Activated CD4-positive, alpha-beta T cell treated with anti-CD3 and anti-CD28 coated beads, Interleukin-2, amount 10 ng/mL, durations not matched to agents 24 days and 14 days (primary cell): ENCODE data around the gene TTC29. TPM values are rescaled to one million over a fixed set of nuclear protein-coding genes. Genes with fewer than 3 reads are reported as not detected.

ENCODE experiments used
- DNase-seq: peaks from one replicate; pipeline ENCODE4 v3.0.0; 2022
- H3K27ac Mint-ChIP-seq: one replicate; pipeline ENCODE4 v1.8.0; 2022; ENCODE audit warnings: mild to moderate bottlenecking, mixed read lengths
- H3K27me3 Mint-ChIP-seq: one replicate; pipeline ENCODE4 v1.8.0; 2022; ENCODE audit warnings: mixed read lengths
- H3K36me3 Mint-ChIP-seq: one replicate; pipeline ENCODE4 v1.8.0; 2022; ENCODE audit warnings: low read depth, mild to moderate bottlenecking, mixed read lengths
- H3K4me1 Mint-ChIP-seq: one replicate; pipeline ENCODE4 v1.8.0; 2021; ENCODE audit warnings: mixed read lengths
- H3K4me3 Mint-ChIP-seq: one replicate; pipeline ENCODE4 v1.8.0; 2022; ENCODE audit warnings: mild to moderate bottlenecking, moderate library complexity, mixed read lengths
- H3K9me3 Mint-ChIP-seq: one replicate; pipeline ENCODE4 v1.8.0; 2021; ENCODE audit warnings: mixed read lengths
- intact Hi-C: fragments of 100-400 bp; cut with micrococcal nuclease; formaldehyde crosslinking; loops from one replicate; pipeline ENCODE4 v1.15.1; 2023
- total RNA-seq: library from RNA; stranded (reverse); gene quantifications from 2 replicates; pipeline ENCODE4 v1.2.3, GENCODE V29; 2022

The TTC29 gene, protein sequence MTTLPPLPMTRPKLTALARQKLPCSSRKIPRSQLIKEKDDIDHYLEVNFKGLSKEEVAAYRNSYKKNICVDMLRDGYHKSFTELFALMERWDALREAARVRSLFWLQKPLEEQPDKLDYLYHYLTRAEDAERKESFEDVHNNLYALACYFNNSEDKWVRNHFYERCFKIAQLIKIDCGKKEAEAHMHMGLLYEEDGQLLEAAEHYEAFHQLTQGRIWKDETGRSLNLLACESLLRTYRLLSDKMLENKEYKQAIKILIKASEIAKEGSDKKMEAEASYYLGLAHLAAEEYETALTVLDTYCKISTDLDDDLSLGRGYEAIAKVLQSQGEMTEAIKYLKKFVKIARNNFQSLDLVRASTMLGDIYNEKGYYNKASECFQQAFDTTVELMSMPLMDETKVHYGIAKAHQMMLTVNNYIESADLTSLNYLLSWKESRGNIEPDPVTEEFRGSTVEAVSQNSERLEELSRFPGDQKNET
- total RNA-seq, result not detected in 2 replicates

DNA sequence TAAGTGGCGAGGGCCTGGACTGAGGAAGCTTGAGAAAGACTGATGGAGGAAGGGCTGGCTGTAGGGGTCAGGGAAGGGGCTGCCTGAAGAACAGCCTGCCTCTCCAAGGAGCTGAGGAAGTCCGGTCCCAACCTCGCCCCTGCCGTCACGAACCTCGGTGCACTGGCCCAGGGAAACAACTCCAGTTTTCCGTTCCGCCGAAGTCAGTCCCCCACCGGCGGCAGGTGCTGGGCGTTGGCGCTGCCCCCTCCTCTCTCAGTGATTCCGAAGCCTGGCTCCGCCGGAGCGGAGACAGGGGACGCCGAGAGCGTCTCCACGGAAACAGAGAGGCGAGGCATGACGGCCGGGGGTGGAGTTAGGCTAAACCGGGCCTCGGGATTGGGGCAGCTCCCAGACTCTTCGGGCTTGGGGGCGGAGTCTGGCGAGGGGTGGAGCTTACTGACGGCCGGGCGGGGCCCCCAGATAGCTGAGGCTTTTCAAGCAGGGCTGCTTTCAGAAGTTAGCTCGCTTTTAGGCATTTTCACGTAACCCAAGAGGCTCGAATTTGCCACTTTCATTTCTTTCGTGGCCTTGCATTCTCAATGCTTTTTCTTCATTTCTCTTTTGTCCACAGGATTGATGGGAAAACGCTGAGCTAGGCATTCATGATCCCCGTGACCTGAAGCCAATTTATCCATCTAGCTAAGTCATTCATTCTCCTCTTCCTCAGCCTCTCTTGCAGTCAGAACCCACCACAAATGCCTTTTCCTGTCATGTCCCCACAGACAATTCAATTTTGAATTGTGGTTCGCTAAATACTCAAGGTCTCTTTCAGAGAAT lies at the start of gene TTC29:
TTC29 (minus strand) TSS at position 309 of the 819 bp plus-strand sequence. CDS start 5,969 bp downstream, outside the sequence.
- Mint-ChIP-seq H3K27ac (no peak within 1 kb of the TSS), H3K4me3 (peak within 1 kb of the TSS; percentile 80), H3K9me3 (no peaks in the 10 kb centered on the region), H3K36me3 (no peaks in the 10 kb centered on the region), H3K27me3 (peaks cover 36% of the 10 kb centered on the region), H3K4me1 (peaks cover 6% of the 10 kb centered on the region)
- intact Hi-C loops, result no loop called here
- DNase-seq, result peak; percentile 95

DNA sequence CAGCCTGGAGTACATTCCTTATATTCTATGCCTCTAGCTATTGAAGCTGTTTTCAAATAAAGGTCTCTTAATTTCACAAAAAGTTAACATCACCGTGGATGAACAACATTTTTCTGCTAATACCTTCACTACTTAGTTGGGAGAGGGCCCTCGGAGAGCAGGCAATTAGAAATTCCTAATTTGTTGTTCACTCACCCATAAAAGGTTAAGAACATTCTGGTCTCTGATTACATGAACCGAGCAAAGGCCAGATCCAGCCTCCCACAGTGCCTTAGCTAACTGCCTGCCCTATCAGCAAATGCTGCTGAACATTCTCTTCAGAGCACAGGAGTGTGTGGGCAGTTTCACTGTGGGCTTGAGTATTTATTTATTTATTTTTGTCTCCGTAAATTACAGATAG lies 36.0 kb upstream of the TTC29 start:
- no peak for DNase-seq
- Mint-ChIP-seq H3K27ac (no peak overlapping the region), H3K9me3 (no peaks in the 10 kb centered on the region), H3K4me3 (no peak overlapping the region), H3K27me3 (no peaks in the 10 kb centered on the region), H3K36me3 (no peaks in the 10 kb centered on the region), H3K4me1 (no peaks in the 10 kb centered on the region)
- intact Hi-C loops, result no loop called here

DNA sequence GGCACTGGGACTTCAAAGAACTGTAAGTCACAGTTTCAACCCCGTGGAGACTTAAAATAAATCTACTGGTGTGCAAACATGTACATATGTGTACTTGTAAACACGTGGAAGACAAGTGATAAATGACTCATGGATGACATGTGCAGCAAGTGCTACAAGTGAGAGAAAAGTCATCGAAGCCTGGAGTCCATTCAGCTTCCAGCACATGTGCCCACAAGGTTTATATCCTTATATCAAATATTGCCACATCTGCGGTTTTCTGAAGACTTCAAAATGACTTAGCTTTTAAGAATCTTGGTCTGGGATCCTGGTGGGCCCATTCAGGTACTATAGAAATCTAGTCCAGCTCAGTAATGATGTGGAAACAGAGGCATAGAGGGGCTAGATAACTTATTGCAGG lies 33.0 kb upstream of the TTC29 start:
- H3K36me3 Mint-ChIP-seq, result no peaks in the 10 kb centered on the region
- H3K9me3 Mint-ChIP-seq, result no peaks in the 10 kb centered on the region
- no peak for DNase-seq
- H3K4me3 Mint-ChIP-seq, result no peak overlapping the region
- H3K4me1 Mint-ChIP-seq, result no peaks in the 10 kb centered on the region
- H3K27ac Mint-ChIP-seq, result no peak overlapping the region
- intact Hi-C loops, result no loop called here
- peaks cover 3% of the 10 kb centered on the region for H3K27me3 Mint-ChIP-seq

DNA sequence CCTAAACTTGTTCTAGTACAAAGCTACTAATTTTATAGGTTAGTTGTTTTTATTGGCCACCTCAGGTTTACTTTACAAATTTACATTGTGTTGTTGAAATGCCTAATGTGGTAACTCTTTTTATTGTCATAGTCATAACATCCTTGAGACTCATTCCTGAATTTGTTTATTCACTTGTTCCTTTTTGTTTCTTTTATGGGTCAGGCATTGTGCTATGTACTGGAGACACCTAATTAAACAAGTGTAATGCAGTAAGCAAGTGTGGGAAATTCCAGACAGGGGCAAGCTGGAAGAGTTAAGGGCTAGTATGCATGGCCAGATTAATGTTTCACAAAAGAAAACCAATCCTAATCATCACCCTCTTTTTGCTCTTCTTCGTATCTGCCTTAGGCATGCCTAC lies 30.5 kb upstream of the TTC29 start:
- no peaks in the 10 kb centered on the region for H3K36me3 Mint-ChIP-seq
- H3K4me1 Mint-ChIP-seq, result no peaks in the 10 kb centered on the region
- H3K27ac Mint-ChIP-seq, result no peak overlapping the region
- DNase-seq, result no peak
- intact Hi-C loops, result no loop called here
- peaks cover 3% of the 10 kb centered on the region for H3K27me3 Mint-ChIP-seq
- H3K9me3 Mint-ChIP-seq, result no peaks in the 10 kb centered on the region
- no peak overlapping the region for H3K4me3 Mint-ChIP-seq

DNA sequence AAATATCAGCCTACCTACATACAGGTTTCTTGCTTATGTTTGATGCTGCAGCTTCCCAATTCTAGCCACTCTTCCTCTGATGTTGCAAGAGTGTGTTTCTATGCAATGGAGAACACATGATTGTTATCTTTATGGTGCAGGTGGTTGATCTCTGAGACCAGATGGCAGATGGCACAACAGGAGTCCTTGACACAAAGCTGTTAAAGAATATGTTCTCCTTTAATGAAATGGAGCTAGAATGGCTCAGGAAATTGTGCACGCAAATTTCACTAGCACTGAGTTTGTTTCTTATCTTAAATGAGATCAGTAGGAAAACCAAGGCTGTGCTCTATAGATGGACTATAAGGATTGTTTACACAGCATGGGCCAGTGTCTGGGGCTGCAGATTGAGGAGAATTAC lies 29.9 kb upstream of the TTC29 start:
- DNase-seq, result no peak
- Mint-ChIP-seq H3K27me3 (peaks cover 3% of the 10 kb centered on the region), H3K9me3 (no peaks in the 10 kb centered on the region), H3K4me1 (no peaks in the 10 kb centered on the region), H3K4me3 (no peak overlapping the region), H3K36me3 (no peaks in the 10 kb centered on the region), H3K27ac (no peak overlapping the region)
- intact Hi-C loops, result no loop called here

DNA sequence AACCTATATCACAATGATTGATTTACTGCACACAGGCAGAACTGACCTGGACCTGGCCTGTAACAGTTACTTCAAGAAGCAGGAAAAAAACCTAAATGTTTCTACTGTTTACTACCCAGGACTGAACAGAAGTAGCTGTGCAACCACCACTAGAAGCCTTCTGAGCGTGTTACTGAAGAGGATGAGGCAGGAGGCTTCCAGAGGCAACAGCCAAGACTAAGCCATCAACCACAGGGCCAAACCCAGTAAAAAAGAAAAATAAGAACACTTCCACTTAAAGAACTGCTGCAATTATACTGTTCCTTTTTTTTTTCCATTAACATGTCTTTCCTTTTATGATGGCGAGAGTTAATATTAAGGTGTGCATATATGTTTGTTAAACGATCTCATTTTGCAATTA lies 29.4 kb upstream of the TTC29 start:
- Mint-ChIP-seq H3K27me3 (peaks cover 3% of the 10 kb centered on the region), H3K9me3 (no peaks in the 10 kb centered on the region), H3K36me3 (no peaks in the 10 kb centered on the region), H3K27ac (no peak overlapping the region), H3K4me3 (no peak overlapping the region), H3K4me1 (no peaks in the 10 kb centered on the region)
- no peak for DNase-seq
- intact Hi-C loops, result no loop called here

DNA sequence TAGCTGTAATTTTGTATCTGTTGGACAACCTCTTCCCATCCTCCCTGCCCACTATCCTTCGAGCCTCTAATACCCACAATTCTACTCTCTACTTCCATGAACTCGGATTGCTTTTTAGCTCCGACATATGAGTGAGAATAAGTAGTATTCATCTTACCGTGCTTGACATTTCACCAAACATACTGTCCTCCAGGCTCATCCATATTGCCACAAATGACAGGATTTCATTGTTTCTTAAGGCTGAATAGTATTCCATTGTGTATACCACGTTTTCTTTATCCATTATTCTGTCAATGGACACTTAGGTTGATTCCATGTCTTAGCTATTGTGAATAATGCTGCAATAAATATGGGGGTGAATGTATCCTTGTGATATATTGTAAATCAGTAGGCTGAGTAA lies 26.4 kb upstream of the TTC29 start:
- Mint-ChIP-seq H3K4me3 (no peak overlapping the region), H3K9me3 (no peaks in the 10 kb centered on the region), H3K4me1 (no peaks in the 10 kb centered on the region), H3K36me3 (no peaks in the 10 kb centered on the region), H3K27me3 (peaks cover 6% of the 10 kb centered on the region), H3K27ac (no peak overlapping the region)
- intact Hi-C loops, result no loop called here
- no peak for DNase-seq

DNA sequence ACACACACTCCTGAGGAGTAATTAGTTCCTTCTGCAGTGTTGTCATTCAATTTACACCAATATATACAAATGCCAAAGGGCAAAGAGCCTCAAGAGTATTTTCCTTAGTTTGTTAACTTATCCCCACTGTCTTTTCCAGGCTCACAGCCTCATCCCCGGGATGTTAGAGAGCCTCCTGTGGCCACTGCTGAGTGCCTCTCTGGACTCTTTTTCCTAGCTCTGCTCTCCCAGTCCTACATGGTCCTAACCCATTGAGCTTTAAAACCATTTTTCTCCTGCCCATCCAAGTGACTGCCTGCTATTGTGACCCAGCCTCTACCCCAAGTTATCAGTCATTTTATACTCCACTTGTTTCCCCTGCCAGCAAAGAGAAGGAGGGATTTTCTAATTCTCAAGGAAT lies 23.5 kb upstream of the TTC29 start:
- no peak overlapping the region for H3K27ac Mint-ChIP-seq
- H3K27me3 Mint-ChIP-seq, result peaks cover 3% of the 10 kb centered on the region
- H3K9me3 Mint-ChIP-seq, result no peaks in the 10 kb centered on the region
- no peaks in the 10 kb centered on the region for H3K36me3 Mint-ChIP-seq
- no peak overlapping the region for H3K4me3 Mint-ChIP-seq
- intact Hi-C loops, result no loop called here
- H3K4me1 Mint-ChIP-seq, result no peaks in the 10 kb centered on the region
- no peak for DNase-seq

DNA sequence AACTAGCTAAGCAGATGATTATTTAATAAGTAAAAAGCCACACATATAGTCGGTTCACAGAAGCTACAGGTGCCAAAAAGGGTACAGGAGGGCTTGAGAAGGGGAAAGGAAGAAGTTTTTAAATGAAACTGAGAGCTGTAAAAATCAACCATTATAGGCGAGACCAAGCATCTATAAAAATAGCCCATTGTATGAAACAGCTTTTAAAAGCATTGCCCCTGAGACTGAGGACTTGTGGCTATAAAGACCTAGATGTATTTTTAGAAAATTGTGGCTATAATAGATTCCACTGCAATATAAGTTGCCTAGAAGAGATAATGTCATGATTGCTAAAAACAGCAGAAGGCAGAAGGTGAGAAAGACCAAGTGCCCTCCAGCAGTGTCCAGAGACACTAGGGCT lies 15.0 kb upstream of the TTC29 start:
- no peaks in the 10 kb centered on the region for H3K27me3 Mint-ChIP-seq
- no peaks in the 10 kb centered on the region for H3K9me3 Mint-ChIP-seq
- intact Hi-C loops, result no loop called here
- H3K36me3 Mint-ChIP-seq, result no peaks in the 10 kb centered on the region
- H3K4me1 Mint-ChIP-seq, result no peaks in the 10 kb centered on the region
- no peak overlapping the region for H3K4me3 Mint-ChIP-seq
- no peak for DNase-seq
- H3K27ac Mint-ChIP-seq, result no peak overlapping the region

DNA sequence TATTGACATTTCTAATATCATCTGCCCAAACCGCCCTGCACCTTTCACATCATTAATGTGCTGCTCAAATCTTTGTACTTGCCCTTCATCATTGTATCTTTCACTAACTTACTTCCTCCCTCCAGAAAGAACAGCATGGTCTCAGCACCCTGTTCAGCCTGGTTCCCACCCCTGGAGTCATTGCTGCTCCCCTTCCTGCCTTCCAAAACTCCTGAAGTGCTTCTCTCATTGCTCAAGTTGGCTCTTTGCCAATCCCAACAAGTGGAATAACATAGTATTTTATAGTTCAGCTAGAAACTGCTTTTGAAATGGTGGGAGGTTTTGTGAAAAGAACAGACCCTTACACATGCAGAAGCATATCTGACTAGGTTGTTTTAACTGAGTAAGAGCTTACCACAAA lies 14.0 kb upstream of the TTC29 start:
- Mint-ChIP-seq H3K27me3 (peaks cover 2% of the 10 kb centered on the region), H3K9me3 (no peaks in the 10 kb centered on the region), H3K4me3 (no peak overlapping the region), H3K4me1 (no peaks in the 10 kb centered on the region), H3K27ac (no peak overlapping the region), H3K36me3 (no peaks in the 10 kb centered on the region)
- intact Hi-C loops, result no loop called here
- DNase-seq, result no peak

DNA sequence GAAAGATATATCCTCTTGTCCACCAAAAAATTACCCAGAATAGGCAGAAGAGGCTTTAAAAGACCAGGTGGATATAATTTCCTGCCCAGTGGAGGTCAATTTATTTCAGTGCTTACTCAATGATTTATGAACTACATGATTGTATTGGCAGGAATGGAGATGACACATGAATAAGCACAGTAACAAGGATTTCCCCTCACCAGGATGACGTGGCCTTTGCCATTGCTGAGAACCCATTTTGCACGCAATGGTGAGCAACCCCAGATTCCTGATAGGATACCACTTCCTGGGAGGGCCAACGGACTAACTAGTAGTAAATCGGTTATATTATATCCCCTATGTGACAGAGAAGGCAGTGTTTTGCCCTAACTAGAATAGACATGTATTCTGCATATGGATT lies 11.6 kb upstream of the TTC29 start:
- DNase-seq, result no peak
- H3K4me3 Mint-ChIP-seq, result no peak overlapping the region
- H3K4me1 Mint-ChIP-seq, result no peaks in the 10 kb centered on the region
- peaks cover 7% of the 10 kb centered on the region for H3K27me3 Mint-ChIP-seq
- no peaks in the 10 kb centered on the region for H3K9me3 Mint-ChIP-seq
- H3K27ac Mint-ChIP-seq, result no peak overlapping the region
- intact Hi-C loops, result no loop called here
- no peaks in the 10 kb centered on the region for H3K36me3 Mint-ChIP-seq

DNA sequence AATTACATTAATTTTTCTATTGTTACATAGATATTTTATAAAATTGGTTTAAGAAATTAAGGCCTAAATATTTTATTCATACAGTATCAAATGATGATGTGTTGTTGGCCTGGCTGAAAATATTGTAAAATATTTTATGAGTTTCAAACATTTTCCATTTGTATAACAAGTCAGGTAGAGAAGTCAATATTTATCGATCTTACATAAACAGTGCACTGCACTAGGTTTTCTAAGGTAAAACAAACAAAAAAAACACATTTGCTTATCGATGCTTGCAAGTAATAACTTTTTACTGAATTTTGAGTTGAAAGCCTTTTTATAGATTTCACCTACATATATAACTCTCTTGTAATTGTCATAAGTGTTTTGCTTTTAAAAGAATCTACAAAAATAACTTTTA lies 7.2 kb upstream of the TTC29 start:
- no peaks in the 10 kb centered on the region for H3K9me3 Mint-ChIP-seq
- intact Hi-C loops, result no loop called here
- no peak overlapping the region for H3K4me3 Mint-ChIP-seq
- no peaks in the 10 kb centered on the region for H3K4me1 Mint-ChIP-seq
- H3K36me3 Mint-ChIP-seq, result no peaks in the 10 kb centered on the region
- DNase-seq, result no peak
- H3K27me3 Mint-ChIP-seq, result peaks cover 16% of the 10 kb centered on the region
- no peak overlapping the region for H3K27ac Mint-ChIP-seq

DNA sequence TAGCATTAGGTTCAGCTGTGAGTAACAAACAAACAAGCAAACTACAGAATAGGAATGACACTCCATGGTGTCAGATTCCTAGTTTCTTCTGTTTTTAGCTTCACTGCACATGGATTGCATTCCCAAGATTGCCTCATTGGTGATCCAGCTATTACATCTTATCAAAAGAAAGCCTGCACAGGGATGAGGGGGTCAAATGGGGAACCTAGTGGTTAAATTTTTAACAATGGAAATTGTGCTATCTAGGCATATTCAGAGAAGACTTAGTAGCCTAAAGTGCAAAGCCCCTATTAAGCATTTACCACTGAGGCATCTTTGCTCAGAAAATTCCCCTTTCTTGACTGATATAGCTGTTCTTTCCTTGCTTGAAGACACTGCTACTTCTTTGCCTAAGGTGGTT lies 3.9 kb upstream of the TTC29 start:
- peaks cover 6% of the 10 kb centered on the region for H3K4me1 Mint-ChIP-seq
- no peak overlapping the region for H3K4me3 Mint-ChIP-seq
- H3K27me3 Mint-ChIP-seq, result peaks cover 34% of the 10 kb centered on the region
- no peaks in the 10 kb centered on the region for H3K36me3 Mint-ChIP-seq
- intact Hi-C loops, result no loop called here
- DNase-seq, result no peak
- no peak overlapping the region for H3K27ac Mint-ChIP-seq
- no peaks in the 10 kb centered on the region for H3K9me3 Mint-ChIP-seq

DNA sequence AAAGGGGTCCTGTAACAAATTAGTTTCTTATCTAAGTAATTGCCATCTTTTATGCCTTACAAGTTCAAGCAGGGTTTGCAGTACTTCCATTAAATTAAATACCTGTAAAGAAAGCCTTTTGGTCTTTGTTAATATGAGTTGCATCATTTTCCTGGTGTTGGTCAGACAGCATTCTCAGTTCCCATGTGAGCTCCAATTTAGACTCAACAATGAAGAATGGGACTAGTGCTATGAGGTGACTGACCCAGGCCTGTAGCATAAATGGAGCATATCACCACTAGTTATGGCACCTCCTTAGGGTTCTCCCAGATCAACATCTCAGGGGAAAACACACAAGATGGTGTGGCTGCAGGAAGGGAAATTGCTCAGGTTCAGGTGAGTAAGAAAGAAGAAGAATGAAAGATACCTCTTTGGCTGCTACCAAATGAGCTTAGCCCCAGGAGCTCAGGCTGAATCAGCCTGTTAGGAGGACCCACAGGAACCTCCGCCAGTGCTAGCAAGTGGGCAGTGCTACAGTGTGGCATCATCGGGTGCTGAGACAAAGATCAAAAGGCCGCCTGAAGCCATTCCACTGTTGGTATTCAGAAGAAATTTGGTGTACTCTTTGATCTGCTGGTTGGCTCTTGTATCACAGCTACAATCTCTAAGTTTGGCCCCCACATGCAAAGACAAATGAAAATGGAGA lies 1.8 kb downstream of the TTC29 start:
- DNase-seq, result no peak
- Mint-ChIP-seq H3K27me3 (peaks cover 31% of the 10 kb centered on the region), H3K36me3 (no peaks in the 10 kb centered on the region), H3K9me3 (no peaks in the 10 kb centered on the region), H3K4me3 (no peak overlapping the region), H3K27ac (no peak overlapping the region), H3K4me1 (peaks cover 6% of the 10 kb centered on the region)
- intact Hi-C loops, result no loop called here
